NCI-H774 (cell line): ENCODE measurements around the gene SLC45A2.
"Not testable (repeated sequence)": the region's sequence is repeated elsewhere in the genome, so short reads cannot be mapped to it uniquely, and the experiment has no call there.

ENCODE experiments used
- DNase-seq: peaks from one replicate; lab custom pipeline; 2025; lab: John Stamatoyannopoulos, UW

SLC45A2 gene

DNA sequence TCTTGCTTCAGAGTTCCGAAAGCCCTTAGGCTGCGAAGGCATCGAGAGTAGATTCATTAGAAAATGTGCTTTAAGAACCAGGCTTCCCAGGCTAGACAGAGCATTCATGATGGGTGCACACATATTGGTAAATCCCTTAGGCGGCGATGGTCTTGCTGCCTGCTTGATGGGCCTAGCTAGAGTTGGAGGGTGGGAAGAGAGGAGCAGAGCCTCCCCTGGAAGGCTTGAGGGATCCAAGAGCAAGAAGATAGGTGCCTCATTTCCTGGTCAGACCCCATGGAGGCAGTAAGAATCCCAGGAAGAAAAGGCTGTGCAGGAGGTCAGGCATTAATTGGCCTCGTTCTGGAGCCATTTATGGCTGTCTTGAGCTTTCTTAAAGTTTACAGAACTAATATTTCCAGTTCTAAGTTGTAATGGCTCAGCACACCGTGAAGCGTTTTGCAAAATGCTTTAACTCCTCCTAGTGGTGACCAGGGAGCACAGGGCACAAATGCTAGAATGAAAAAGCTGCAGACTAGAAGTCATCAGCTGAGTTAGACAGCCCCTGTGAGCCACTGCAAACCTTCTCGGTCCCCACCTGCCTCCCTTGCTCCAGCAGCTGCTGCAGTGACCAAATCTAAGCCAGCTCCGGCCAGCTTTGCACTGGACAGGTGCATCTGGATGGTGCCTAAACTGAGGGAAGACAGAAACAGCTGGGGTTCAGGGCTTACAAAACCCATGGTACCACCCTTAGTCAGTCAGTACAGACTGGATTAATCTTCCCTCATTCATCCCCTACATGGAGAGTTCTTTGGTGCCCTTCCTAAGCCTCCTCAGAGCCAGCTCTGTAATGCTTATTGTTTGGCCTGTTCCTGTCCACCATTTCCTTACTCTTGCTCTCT lies 14.7 kb downstream of the SLC45A2 start:
- DNase-seq: peak; percentile 49

DNA sequence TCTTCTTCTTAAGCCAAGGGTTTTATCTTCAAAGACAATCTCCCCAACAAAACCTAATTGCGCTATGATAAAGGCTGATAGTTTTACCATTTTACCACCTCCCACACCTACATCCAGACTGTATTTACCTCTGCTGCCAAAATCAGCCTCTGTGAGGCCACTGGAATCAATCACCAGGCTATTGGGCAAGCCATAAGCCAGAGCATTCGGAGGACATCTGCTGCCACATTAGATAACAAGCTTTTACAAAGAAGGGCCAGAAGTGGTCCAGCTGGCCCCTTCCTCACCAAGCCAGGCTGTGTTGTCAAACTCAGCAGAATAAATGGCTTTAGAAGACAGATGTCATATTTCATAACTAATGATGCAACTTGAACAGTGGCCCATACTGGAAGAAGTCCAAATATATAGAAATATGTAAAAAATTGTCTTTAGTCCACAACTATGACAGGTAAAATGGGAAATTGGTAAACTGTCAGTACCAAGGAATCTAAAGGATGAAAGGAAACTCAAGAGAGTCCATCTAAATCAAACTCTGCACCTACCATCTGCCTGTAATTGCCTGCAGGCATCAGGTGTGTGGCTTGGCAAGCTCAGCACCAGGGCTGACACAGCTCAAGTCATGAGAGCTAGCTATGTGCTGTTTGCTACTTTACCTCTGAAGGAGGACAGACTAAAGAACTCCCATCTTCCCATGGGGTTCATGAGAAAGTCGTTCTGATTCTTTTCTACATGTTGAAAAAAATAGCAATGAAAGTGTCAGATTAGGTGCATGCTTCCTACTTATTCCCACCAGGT lies 16.1 kb downstream of the SLC45A2 start:
- peak; percentile 11 for DNase-seq

DNA sequence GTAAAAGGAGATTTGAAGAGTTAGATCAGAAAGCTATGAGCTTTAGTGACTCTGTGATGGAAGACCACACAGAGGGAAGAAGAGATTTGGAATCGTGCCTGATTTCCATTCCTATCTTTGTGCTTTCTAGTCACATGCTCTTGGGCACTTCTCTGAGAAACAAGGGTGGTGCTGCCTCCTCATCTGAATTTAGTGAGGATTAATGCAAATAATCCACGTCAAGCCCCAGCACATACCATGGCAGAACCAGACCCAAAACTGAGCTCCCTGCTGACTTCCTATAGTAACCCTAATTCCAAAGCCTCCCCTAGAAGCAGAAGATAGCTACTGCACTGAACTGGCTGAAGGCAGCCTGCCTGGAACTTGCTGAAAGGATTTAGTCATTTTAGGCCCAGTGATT lies 17.7 kb downstream of the SLC45A2 start:
- DNase-seq: no peak

DNA sequence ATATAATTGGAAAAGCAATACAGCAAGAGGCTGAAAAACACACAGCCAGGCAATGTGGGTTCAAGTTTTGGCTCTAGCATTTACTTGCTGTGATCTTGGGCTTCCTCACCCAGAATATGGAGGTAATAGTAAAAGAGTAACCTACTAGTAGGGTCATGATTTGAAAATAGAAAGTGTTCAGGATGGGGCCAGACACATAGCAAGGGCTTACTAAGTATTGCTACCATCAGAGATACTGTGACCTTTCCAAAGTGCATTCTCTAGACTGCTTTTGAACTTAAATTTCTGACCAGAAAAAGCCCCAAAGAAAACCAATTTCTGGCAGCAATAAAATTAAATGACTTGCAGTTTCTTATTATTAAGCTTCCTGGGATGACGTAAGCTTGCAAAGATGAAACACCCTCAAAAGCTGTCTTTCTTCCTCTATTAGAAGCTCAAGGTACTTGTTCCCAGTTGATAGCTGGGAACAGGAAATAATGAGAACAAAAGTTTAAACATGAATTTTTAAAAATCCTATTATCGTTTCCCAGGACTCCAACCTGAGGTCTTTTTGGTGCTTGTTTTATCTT lies 20.3 kb downstream of the SLC45A2 start:
- no peak for DNase-seq

DNA sequence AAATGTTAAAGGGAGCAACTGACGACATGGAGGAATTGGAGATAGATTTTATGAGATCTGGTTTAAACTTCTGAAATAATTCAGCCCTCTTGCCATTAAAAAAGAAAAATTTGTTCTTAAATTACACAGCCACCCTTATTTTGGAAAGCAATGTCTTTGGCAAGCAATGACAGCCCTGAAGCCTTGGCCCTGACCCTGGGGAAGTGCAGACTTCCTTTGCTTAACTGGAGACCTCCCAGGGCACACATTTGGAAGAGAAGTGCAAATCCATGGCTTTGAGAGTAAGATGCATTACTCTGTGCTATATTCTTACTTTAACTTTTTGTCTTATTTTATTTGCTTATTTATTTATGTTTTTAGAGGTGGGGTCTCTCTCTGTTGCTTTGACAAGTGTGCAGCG lies 26.3 kb downstream of the SLC45A2 start:
- DNase-seq: no peak

DNA sequence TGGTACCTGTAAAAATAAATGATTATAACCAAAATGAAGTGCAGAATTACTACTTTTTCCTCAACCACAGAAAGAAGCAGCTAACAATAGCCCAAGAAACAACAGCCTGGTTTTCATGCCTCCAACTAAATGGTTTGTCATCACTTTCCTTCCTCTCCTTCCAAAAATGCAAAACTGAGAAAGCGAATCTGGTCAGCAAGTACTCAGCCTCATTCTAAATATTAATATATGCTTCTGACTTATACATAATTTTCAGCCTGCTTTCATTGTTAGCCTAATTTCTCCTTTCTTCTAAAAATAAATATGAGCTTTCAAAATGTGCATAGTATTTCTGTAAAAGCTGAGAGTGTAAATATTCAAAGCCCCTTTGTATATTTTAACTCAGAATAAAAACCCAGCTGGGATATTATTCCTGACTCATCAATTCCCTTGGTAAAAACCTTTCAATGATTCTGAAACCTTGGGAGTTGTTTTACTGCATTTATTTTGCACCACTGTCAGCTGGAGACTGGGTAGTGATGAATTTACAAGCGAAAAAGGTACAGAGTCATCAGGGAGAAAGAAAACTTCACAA lies 26.8 kb downstream of the SLC45A2 start:
- DNase-seq: no peak

DNA sequence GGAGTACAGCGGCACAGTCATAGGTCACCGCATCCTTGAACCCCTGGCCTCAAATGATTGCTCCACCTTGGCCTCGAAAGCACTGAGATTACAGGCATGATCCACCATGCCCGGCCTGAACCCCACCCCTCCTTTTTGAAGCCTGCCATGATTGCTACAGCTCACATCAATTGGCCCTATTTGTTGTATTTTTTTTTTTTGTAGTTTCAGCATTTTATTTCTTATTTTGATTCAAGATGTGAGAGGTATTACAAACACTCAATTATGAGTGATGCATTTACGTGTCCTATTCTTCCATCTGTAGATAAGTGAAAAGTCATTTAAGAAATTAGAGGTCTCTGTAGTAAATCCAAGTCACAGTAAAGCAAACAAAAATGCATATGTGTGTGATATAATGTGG lies 32.3 kb downstream of the SLC45A2 start:
- DNase-seq: not testable (repeated sequence)

DNA sequence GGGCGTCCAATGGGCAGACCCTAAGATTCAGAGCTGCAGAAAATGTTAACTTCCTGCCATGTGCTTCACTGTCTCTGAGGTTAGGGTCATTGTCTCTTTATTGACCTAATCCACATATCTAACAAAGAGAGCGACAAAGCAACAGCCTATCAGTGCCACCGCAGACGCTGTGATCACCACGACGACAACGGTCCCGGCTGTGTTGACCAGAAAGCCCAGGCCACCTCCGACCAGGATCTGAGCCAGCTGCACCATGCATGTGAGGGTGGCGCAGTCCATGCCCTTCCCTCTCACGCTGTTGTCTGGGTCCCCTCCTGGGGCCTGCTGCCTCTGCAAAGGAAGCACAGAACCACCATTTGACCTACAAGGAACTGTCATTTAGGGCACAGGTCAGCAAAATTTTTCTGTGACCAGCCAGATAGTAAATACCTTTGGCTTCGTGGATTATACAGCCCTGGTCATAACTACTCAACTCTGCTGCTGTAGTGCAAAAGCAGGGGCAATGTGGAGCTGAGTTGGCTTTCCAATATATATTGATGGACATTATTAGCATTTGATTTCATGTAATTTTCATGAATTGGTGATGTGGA lies 39.9 kb downstream of the SLC45A2 start:
- peak; percentile 71 for DNase-seq

DNA sequence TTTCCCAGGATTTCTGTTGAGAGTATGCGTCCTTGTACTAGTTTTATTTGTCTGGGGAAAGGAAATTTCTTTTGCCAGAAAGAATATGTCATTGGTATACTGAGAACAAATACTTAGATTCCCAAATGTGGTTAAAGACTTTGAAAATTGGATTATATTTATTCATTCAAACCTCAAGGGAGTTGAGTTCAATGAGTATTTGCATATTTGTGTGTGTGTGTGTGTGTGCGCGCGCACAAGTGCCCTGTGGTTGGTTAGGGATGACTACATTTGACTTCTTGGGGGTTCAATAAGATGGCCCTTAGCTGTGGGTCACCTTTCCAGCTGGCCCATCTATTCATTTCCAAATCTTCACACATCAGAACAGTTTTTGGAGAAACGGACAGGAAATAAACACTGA lies 43.4 kb downstream of the SLC45A2 start:
- DNase-seq: no peak

DNA sequence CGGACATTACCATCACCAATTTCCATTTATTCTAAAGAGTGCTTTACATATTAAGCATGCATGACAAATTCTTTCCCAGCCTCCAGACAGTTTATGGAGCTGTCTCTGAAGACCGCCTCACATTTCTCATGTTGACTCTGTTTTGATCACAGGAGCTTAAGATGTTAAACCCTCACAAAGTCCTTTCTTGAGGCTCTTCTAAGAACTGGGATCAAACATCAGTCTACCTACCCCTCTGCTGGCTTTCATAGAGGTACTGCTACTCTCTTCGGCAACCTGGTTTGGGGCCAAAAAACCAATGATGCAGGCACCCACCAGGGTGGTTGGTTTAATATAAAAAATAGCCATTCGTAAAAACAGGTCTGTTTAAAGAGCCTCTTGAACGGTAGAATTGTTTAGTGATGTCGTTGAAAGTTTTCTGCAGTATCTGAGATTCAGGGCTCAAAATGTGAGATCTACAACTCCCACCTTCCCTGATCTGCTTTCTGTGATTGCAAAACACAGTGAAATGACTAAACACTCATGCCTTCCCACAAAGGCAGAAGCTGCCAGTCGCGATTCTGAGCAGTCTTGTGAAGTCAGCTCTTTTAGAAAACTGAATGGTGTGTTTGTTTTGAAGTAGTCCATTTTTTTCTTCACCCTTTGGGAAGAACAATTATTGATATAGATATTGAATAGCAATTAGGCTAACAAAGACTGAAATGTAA lies 44.8 kb downstream of the SLC45A2 start:
- DNase-seq: no peak

DNA sequence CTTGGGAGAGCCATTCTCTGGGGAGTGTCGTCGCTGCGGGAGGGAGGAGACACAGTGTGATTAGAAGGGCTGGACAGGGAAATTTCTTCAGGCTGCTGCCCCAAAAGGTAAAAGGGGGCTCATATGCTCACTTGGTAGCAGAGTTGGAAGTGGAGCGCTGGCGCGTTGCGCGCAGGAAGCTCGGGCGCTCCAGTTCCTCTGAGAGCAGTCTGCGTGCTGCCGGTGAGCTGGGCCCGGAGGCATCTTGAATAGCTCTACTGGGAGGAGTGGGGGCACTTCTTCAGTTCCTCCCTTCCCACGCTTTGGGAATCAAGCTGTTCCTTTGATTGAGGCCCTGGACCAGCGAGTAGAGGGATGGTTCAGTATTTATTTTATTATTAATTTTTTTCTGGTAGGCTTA lies 45.6 kb downstream of the SLC45A2 start:
- DNase-seq: no peak

DNA sequence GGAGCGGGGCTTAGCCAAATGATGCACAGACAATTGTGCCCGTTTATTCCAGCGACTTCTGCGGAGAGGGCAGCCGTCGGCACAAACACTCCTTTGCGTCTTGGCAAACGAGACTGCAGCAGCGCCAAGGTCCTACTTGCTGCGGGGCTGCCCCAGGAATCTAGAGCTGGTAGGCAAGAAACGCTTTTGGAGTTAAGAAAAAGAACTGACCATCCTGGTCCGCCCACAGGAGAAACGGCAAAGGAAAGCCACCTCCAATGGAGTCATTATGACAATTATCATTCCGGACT lies 46.0 kb downstream of the SLC45A2 start:
- DNase-seq: no peak

DNA sequence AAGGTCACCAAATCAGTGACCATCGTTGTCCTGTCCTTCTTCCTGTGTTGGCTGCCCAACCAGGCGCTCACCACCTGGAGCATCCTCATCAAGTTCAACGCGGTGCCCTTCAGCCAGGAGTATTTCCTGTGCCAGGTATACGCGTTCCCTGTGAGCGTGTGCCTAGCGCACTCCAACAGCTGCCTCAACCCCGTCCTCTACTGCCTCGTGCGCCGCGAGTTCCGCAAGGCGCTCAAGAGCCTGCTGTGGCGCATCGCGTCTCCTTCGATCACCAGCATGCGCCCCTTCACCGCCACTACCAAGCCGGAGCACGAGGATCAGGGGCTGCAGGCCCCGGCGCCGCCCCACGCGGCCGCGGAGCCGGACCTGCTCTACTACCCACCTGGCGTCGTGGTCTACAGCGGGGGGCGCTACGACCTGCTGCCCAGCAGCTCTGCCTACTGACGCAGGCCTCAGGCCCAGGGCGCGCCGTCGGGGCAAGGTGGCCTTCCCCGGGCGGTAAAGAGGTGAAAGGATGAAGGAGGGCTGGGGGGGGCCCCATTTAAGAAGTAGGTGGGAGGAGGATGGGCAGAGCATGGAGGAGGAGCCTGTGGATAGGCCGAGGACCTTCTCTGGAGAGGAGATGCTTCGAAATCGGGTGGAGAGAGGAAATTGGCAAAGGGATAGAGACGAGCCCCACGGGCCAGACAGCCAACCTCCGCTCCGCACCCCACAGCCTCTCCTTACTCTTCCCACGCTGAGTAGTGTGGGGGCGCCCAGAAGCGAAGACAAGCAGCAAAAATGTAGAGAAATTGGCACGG lies 46.6 kb downstream of the SLC45A2 start:
- no peak for DNase-seq

DNA sequence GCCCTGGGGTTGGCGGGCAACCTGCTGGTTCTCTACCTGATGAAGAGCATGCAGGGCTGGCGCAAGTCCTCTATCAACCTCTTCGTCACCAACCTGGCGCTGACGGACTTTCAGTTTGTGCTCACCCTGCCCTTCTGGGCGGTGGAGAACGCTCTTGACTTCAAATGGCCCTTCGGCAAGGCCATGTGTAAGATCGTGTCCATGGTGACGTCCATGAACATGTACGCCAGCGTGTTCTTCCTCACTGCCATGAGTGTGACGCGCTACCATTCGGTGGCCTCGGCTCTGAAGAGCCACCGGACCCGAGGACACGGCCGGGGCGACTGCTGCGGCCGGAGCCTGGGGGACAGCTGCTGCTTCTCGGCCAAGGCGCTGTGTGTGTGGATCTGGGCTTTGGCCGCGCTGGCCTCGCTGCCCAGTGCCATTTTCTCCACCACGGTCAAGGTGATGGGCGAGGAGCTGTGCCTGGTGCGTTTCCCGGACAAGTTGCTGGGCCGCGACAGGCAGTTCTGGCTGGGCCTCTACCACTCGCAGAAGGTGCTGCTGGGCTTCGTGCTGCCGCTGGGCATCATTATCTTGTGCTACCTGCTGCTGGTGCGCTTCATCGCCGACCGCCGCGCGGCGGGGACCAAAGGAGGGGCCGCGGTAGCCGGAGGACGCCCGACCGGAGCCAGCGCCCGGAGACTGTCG lies 47.3 kb downstream of the SLC45A2 start:
- no peak for DNase-seq

DNA sequence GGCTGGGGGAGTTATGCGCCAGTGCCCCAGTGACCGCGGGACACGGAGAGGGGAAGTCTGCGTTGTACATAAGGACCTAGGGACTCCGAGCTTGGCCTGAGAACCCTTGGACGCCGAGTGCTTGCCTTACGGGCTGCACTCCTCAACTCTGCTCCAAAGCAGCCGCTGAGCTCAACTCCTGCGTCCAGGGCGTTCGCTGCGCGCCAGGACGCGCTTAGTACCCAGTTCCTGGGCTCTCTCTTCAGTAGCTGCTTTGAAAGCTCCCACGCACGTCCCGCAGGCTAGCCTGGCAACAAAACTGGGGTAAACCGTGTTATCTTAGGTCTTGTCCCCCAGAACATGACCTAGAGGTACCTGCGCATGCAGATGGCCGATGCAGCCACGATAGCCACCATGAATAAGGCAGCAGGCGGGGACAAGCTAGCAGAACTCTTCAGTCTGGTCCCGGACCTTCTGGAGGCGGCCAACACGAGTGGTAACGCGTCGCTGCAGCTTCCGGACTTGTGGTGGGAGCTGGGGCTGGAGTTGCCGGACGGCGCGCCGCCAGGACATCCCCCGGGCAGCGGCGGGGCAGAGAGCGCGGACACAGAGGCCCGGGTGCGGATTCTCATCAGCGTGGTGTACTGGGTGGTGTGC lies 48.0 kb downstream of the SLC45A2 start, which contains the start of gene RXFP3:
TSS of gene RXFP3 (plus strand) at position 6 of the 636 bp plus-strand sequence. CDS start at position 361, 355 bp downstream.
- DNase-seq: peak; percentile 44

DNA sequence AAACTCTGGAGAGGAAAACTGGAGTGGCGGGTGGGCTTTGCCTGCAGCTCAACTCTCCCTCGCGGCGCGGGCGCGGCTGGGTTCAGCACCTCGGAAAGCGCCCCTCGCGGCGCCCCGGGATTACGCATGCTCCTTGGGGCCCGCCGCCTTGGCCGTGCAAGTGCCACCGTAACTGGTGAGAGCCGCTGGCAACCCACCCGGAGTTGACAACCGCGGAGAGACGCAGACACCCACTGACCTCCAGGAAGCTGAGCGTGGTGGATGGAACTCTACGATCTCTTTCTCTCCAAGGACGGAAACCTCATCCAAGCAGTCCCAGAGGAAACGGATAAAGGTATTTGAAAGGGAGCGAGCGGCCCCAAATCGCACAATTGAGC lies 48.5 kb downstream of the SLC45A2 start:
- peak; percentile 68 for DNase-seq

DNA sequence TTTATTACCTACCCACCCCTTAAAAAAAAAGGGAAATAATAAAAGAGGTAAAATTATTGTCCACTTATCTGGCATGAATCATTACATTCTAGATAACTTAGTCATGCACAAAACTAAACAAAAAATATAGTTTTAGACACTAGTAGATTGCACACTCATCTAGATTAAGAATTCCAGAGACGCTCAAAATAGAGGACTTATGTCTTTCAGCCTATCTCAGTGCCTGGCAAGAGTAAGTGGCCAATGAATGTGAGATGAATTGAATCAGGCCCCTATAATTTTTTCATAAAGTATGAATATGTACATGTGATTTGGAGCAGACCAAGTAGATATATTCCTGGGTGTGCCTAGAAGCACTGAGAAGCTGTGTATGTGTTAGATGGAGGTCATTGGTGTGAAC lies 50.3 kb downstream of the SLC45A2 start:
- no peak for DNase-seq

DNA sequence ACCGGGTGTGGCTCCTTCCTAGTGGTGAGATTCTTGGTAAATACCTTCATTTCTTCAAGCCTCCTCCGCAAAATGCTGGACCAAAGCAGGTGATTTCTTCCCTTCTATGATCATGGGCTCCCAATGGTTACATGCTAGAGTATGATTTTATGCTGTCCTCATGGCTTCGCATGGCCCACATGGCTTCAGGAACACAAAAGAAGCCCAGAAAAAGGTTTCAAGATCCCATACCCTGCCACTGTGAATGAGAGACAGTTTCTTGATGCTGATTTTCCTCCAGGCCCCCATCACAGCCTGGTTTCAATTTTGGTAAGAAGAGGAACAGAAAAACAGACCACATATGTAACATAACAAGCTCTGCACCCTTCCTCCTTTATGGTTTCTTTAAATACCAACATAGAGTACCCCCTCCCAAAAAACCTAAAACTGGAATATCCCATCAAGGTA lies 50.7 kb downstream of the SLC45A2 start:
- no peak for DNase-seq

DNA sequence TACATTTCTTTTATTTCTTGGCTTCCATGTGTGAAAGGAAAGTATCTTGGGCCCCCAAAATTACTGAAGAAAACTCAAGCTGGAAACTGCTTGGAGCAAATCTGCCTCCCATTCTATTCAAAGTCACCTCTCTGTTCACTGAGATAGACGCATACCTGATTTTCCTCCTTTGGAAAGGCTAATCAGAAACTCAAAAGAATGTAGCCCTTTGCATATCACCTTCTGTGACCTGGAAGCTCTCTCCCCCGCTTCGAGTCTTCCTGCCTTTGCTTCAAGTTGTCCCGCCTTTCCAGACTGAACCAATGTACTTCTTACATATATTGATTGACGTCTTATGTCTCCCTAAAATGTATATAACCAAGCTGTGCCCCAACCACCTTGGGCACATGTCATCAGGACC lies 53.4 kb downstream of the SLC45A2 start:
- no peak for DNase-seq
